Endodermal cell (in vitro differentiated cells): Measurements from ENCODE around the gene TRPM4. TPM values are rescaled to one million over a fixed set of nuclear protein-coding genes. Genes with fewer than 3 reads are reported as not detected.
"Not testable (repeated sequence)": the region's sequence is repeated elsewhere in the genome, so short reads cannot be mapped to it uniquely, and the experiment has no call there.

Experiments
- DNase-seq: peaks from one replicate; pipeline ENCODE4 v3.0.0-alpha.2; 2017
- H3K27ac ChIP-seq: 2 replicates; pipeline ENCODE4 v1.5.1; 2013; ENCODE audit warnings: mild to moderate bottlenecking, low read depth, low read length, moderate library complexity
- H3K27me3 ChIP-seq: 2 replicates; pipeline ENCODE4 v1.6.1; 2013; ENCODE audit warnings: mild to moderate bottlenecking, low read length, moderate library complexity; ENCODE audit not compliant: insufficient read depth, control insufficient read depth, poor library complexity, severe bottlenecking
- H3K36me3 ChIP-seq: 2 replicates; pipeline ENCODE4 v1.7.0; 2013; ENCODE audit warnings: mild to moderate bottlenecking, low read length, moderate library complexity; ENCODE audit not compliant: control insufficient read depth, insufficient read depth
- H3K4me1 ChIP-seq: one replicate; pipeline ENCODE4 v1.7.0; 2013; ENCODE audit warnings: low read length; ENCODE audit not compliant: control insufficient read depth, insufficient read depth
- H3K4me3 ChIP-seq: 2 replicates; pipeline ENCODE4 v1.5.1; 2013; ENCODE audit warnings: mild to moderate bottlenecking, low read length, moderate library complexity
- H3K9ac ChIP-seq: 2 replicates; pipeline ENCODE4 v1.6.1; 2013; ENCODE audit warnings: mild to moderate bottlenecking, low read length, moderate library complexity; ENCODE audit not compliant: poor library complexity, severe bottlenecking; ENCODE audit errors: extremely low read depth
- H3K9me3 ChIP-seq: 2 replicates; pipeline ENCODE4 v1.6.1; 2013; ENCODE audit warnings: mild to moderate bottlenecking, low read length, moderate library complexity; ENCODE audit not compliant: control insufficient read depth
- H3K27ac Mint-ChIP-seq: 2 replicates; pipeline ENCODE4 v1.8.0; 2020; ENCODE audit warnings: mixed read lengths
- H3K27me3 Mint-ChIP-seq: 2 replicates; pipeline ENCODE4 v1.8.0; 2021; ENCODE audit warnings: mild to moderate bottlenecking, mixed read lengths; ENCODE audit not compliant: insufficient read depth
- H3K36me3 Mint-ChIP-seq: 2 replicates; pipeline ENCODE4 v1.8.0; 2020; ENCODE audit warnings: low read depth, mixed read lengths
- H3K4me1 Mint-ChIP-seq: 2 replicates; pipeline ENCODE4 v1.8.0; 2020; ENCODE audit warnings: mixed read lengths
- H3K4me3 Mint-ChIP-seq: 2 replicates; pipeline ENCODE4 v1.8.0; 2020; ENCODE audit warnings: mild to moderate bottlenecking, moderate library complexity, mixed read lengths
- H3K9me3 Mint-ChIP-seq: 2 replicates; pipeline ENCODE4 v1.8.0; 2020; ENCODE audit warnings: mild to moderate bottlenecking, mixed read lengths
- CTCF ChIP-seq: fragments of 200-600 bp; sonication (generic); conservative IDR thresholded peaks from 2 replicates; pipeline ENCODE4 v1.5.0; 2021; ENCODE audit warnings: antibody characterized with exemption, mild to moderate bottlenecking
- WGBS, 2 experiments: methylation state at CpG; one replicate each; pipeline versions ENCODE4 v1.1.5 to v1.1.7; 2013; ENCODE audit warnings: missing lambda C conversion rate in 2 of 2, mixed read lengths in 1 of 2; ENCODE audit not compliant: insufficient coverage in 1 of 2, insufficient read length in 1 of 2; 5-methylcytosine and 5-hydroxymethylcytosine counted together
- total RNA-seq, 2 donors: library from RNA; stranded (reverse); fragmentation: NEBNext Ultra II Directional in 1 of 2; extraction: Animal tissue kit (Norgen Biotek cat#: 25700) in 1 of 2; gene quantifications; 2 replicates in 1 of 2; 3 replicates in 1 of 2; pipeline ENCODE4 v1.2.1, GENCODE V29; 2021

The TRPM4 gene
- total RNA-seq, 2 donors from 2014 or later: 22.0 to 33.3 TPM

- no peak for DNase-seq
- Mint-ChIP-seq H3K4me3 (no peak overlapping the region), H3K4me1 (no peaks in the 10 kb centered on the region), H3K27me3 (peaks cover 2% of the 10 kb centered on the region), H3K27ac (no peak overlapping the region), H3K9me3 (peaks cover 2% of the 10 kb centered on the region), H3K36me3 (peaks cover 46% of the 10 kb centered on the region)
- Histone ChIP-seq H3K9me3 (no peaks in the 10 kb centered on the region), H3K27me3 (no peaks in the 10 kb centered on the region), H3K9ac (no peak overlapping the region), H3K36me3 (peaks cover 17% of the 10 kb centered on the region), H3K4me3 (no peak overlapping the region), H3K27ac (no peak overlapping the region), H3K4me1 (no peaks in the 10 kb centered on the region)
- TF ChIP-seq CTCF: no peak
- WGBS, 2 experiments: 93 to 94% methylated on average over 7 of the region's 7 CpGs
Measured at GRCh38 chr19:49205114-49205513, 47.5 kb downstream of the TRPM4 start.

- H3K27ac ChIP-seq, H3K27me3 Mint-ChIP-seq, H3K4me1 ChIP-seq, H3K9me3 ChIP-seq, H3K27ac Mint-ChIP-seq, H3K4me1 Mint-ChIP-seq, H3K9me3 Mint-ChIP-seq, H3K4me3 ChIP-seq, H3K27me3 ChIP-seq, H3K4me3 Mint-ChIP-seq, H3K9ac ChIP-seq, DNase-seq: not testable (repeated sequence)
- H3K36me3 Mint-ChIP-seq: peaks cover 22% of the 10 kb centered on the region
- WGBS, 2 experiments: 100% methylated on average over 2 of the region's 4 CpGs; no CpG with 5 or more reads in 1 of the 2 experiments
- H3K36me3 ChIP-seq: peaks cover 21% of the 10 kb centered on the region
Measured at GRCh38 chr19:49209502-49209901, 51.9 kb downstream of the TRPM4 start.

GRCh38 chr19:49210108-49210900 is 52.7 kb downstream of the TRPM4 start:
- H3K27ac ChIP-seq: no peak overlapping the region
- Mint-ChIP-seq H3K27me3 (peaks cover 7% of the 10 kb centered on the region), H3K4me1 (peaks cover 7% of the 10 kb centered on the region), H3K9me3 (peaks cover 6% of the 10 kb centered on the region), H3K36me3 (peaks cover 18% of the 10 kb centered on the region), H3K4me3 (peak overlapping the region; percentile 61), H3K27ac (peak overlapping the region; percentile 86)
- WGBS, 2 experiments: 93 to 94% methylated on average over 41 to 50 of the region's 50 CpGs
- H3K9ac ChIP-seq: no peak overlapping the region
- peak; percentile 66 for TF ChIP-seq CTCF
- no peak overlapping the region for H3K4me3 ChIP-seq
- H3K9me3 ChIP-seq: no peaks in the 10 kb centered on the region
- peak; percentile 99 for DNase-seq
- no peaks in the 10 kb centered on the region for H3K4me1 ChIP-seq
- H3K27me3 ChIP-seq: no peaks in the 10 kb centered on the region
- peaks cover 21% of the 10 kb centered on the region for H3K36me3 ChIP-seq
